ENCODE data around the gene SLC2A11. TPM values are rescaled to one million over a fixed set of nuclear protein-coding genes. Genes with fewer than 3 reads are reported as not detected.

The SLC2A11 gene
- total and polyA plus RNA-seq, 4 donors, result 3.4 to 9.0 (median 4.3) TPM

DNA sequence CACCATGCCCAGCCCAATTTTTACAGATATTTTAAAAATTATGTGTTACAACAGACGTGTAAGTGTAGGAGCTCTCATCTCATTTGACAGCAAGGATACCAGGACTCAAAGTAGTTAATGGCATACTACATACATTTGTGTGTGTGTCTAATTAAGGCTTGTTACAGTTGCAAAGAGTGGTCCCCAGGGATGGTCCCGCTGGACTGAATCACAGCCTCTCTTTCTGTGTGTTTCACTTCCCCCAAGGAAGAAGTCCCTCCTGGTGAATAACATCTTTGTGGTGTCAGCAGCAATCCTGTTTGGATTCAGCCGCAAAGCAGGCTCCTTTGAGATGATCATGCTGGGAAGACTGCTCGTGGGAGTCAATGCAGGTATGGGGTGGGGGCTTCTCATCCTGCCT, 17.2 kb downstream of the SLC2A11 start:
- no peak for DNase-seq (ENCODE audit: low spot score)
- H3K4me3 ChIP-seq (ENCODE audit: low read depth in 1 of 3, low read length in 3 of 3), result no peak overlapping the region
- no peak overlapping the region for H3K27ac ChIP-seq (ENCODE audit: low read depth in 1 of 2, low read length in 2 of 2)
- H3K9ac ChIP-seq (ENCODE audit: low read depth in 1 of 2, low read length in 2 of 2), result no peak overlapping the region
- no peaks in the 10 kb centered on the region for H3K27me3 ChIP-seq (ENCODE audit: control insufficient read depth in 4 of 4, insufficient read depth in 4 of 4, low read length in 3 of 4)
- H3K4me1 ChIP-seq (ENCODE audit: control insufficient read depth in 4 of 4, insufficient read depth in 4 of 4, low read length in 3 of 4), result no peaks in the 10 kb centered on the region
- peaks cover 0 to 21% (median 9%) of the 10 kb centered on the region in 4 donors for H3K36me3 ChIP-seq (ENCODE audit: control insufficient read depth in 4 of 4, insufficient read depth in 3 of 4, low read depth in 1 of 4, low read length in 3 of 4)
- TF ChIP-seq RAD21 (IDR thresholded peaks at IDR 0.05), result no peak
- TF ChIP-seq NR2F2 (IDR thresholded peaks at IDR 0.05), result no peak
- TF ChIP-seq, protein P1, sequence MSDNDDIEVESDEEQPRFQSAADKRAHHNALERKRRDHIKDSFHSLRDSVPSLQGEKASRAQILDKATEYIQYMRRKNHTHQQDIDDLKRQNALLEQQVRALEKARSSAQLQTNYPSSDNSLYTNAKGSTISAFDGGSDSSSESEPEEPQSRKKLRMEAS (IDR thresholded peaks at IDR 0.05), result no peak
- TF ChIP-seq RXRA (IDR thresholded peaks at IDR 0.05), result no peak
- H3K9me3 ChIP-seq (ENCODE audit: control insufficient read depth in 4 of 4, low read length in 3 of 4), result no peaks in the 10 kb centered on the region
- 98% methylated on average over 4 of the region's 4 CpGs for WGBS

- H3K4me1 ChIP-seq (ENCODE audit: control insufficient read depth in 4 of 4, insufficient read depth in 4 of 4, low read length in 3 of 4), result no peaks in the 10 kb centered on the region
- H3K9ac ChIP-seq (ENCODE audit: low read depth in 1 of 2, low read length in 2 of 2), result no peak overlapping the region
- H3K27ac ChIP-seq (ENCODE audit: low read depth in 1 of 2, low read length in 2 of 2), result no peak overlapping the region
- H3K9me3 ChIP-seq (ENCODE audit: control insufficient read depth in 4 of 4, low read length in 3 of 4), result no peaks in the 10 kb centered on the region
- TF ChIP-seq REST (IDR thresholded peaks at IDR 0.05) (no peak), NR2F2 (IDR thresholded peaks at IDR 0.05) (no peak), JUND (IDR thresholded peaks at IDR 0.05) (no peak), HNF4A (conservative IDR thresholded peaks at IDR 0.05) (no peak), TAF1 (conservative IDR thresholded peaks at IDR 0.05) (no peak), RXRA (IDR thresholded peaks at IDR 0.05) (no peak), SP1 (IDR thresholded peaks at IDR 0.05) (no peak), ATF3 (IDR thresholded peaks at IDR 0.05) (no peak), YY1 (IDR thresholded peaks at IDR 0.05) (no peak), RAD21 (IDR thresholded peaks at IDR 0.05) (no peak), GABPA (IDR thresholded peaks at IDR 0.05 in 1 of 2, conservative IDR thresholded peaks at IDR 0.05 in 1 of 2) (no peak)
- TF ChIP-seq, protein P2, sequence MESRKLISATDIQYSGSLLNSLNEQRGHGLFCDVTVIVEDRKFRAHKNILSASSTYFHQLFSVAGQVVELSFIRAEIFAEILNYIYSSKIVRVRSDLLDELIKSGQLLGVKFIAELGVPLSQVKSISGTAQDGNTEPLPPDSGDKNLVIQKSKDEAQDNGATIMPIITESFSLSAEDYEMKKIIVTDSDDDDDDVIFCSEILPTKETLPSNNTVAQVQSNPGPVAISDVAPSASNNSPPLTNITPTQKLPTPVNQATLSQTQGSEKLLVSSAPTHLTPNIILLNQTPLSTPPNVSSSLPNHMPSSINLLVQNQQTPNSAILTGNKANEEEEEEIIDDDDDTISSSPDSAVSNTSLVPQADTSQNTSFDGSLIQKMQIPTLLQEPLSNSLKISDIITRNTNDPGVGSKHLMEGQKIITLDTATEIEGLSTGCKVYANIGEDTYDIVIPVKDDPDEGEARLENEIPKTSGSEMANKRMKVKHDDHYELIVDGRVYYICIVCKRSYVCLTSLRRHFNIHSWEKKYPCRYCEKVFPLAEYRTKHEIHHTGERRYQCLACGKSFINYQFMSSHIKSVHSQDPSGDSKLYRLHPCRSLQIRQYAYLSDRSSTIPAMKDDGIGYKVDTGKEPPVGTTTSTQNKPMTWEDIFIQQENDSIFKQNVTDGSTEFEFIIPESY (IDR thresholded peaks at IDR 0.05), result no peak
- TF ChIP-seq, protein P3, sequence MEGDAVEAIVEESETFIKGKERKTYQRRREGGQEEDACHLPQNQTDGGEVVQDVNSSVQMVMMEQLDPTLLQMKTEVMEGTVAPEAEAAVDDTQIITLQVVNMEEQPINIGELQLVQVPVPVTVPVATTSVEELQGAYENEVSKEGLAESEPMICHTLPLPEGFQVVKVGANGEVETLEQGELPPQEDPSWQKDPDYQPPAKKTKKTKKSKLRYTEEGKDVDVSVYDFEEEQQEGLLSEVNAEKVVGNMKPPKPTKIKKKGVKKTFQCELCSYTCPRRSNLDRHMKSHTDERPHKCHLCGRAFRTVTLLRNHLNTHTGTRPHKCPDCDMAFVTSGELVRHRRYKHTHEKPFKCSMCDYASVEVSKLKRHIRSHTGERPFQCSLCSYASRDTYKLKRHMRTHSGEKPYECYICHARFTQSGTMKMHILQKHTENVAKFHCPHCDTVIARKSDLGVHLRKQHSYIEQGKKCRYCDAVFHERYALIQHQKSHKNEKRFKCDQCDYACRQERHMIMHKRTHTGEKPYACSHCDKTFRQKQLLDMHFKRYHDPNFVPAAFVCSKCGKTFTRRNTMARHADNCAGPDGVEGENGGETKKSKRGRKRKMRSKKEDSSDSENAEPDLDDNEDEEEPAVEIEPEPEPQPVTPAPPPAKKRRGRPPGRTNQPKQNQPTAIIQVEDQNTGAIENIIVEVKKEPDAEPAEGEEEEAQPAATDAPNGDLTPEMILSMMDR (IDR thresholded peaks at IDR 0.05; ENCODE audit: low read depth, low read length, missing input control), result no peak
- TF ChIP-seq, protein P1 (IDR thresholded peaks at IDR 0.05), result no peak
- peaks cover 0 to 21% (median 9%) of the 10 kb centered on the region in 4 donors for H3K36me3 ChIP-seq (ENCODE audit: control insufficient read depth in 4 of 4, insufficient read depth in 3 of 4, low read depth in 1 of 4, low read length in 3 of 4)
- no peaks in the 10 kb centered on the region for H3K27me3 ChIP-seq (ENCODE audit: control insufficient read depth in 4 of 4, insufficient read depth in 4 of 4, low read length in 3 of 4)
- DNase-seq (ENCODE audit: low spot score), result no peak
- no peak overlapping the region for H3K4me3 ChIP-seq (ENCODE audit: low read depth in 1 of 3, low read length in 3 of 3)
- 97% methylated on average over 2 of the region's 2 CpGs for WGBS
These were observed 18.1 kb downstream of the SLC2A11 start for GRCh38 chr22:23875801-23876200.

All from liver (tissue), 9 donors.